Measurements from ENCODE around the gene TMX4. TPM values are rescaled to one million over a fixed set of nuclear protein-coding genes. Genes with fewer than 3 reads are reported as not detected.

The TMX4 gene
- total RNA-seq, 1 donor from 2014 or later = 35.7 TPM

DNA sequence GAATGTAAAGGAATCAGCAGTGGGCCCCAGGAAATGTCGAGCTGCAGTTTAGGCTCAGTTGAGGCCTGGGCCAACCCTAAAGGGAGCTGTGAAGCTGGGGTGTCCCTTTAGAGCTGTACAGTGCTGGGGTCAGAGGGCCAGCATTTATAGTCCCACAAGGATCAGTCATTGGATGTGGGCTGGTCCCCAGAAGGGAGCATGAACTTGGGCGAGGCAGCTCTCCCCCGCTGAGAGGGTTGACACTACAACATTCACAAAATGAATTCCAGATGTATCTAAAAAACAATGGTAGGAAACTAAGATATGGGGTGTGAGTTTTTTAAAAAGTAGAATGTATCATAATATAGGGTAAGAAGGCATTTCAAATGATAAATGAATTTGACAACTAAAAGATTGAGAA, 29.7 kb upstream of the TMX4 start:
- H3K9me3 ChIP-seq = no peaks in the 10 kb centered on the region
- DNase-seq (no peak), ATAC-seq (no peak)
- H3K4me3 ChIP-seq = no peak overlapping the region
- no peaks in the 10 kb centered on the region for H3K4me1 ChIP-seq
- no peaks in the 10 kb centered on the region for H3K27me3 ChIP-seq (ENCODE audit: low read depth)
- no peaks in the 10 kb centered on the region for H3K36me3 ChIP-seq
- intact Hi-C loops (cut with DNase I) = no loop called here
- H3K27ac ChIP-seq = no peak overlapping the region
- TF ChIP-seq, protein P1, sequence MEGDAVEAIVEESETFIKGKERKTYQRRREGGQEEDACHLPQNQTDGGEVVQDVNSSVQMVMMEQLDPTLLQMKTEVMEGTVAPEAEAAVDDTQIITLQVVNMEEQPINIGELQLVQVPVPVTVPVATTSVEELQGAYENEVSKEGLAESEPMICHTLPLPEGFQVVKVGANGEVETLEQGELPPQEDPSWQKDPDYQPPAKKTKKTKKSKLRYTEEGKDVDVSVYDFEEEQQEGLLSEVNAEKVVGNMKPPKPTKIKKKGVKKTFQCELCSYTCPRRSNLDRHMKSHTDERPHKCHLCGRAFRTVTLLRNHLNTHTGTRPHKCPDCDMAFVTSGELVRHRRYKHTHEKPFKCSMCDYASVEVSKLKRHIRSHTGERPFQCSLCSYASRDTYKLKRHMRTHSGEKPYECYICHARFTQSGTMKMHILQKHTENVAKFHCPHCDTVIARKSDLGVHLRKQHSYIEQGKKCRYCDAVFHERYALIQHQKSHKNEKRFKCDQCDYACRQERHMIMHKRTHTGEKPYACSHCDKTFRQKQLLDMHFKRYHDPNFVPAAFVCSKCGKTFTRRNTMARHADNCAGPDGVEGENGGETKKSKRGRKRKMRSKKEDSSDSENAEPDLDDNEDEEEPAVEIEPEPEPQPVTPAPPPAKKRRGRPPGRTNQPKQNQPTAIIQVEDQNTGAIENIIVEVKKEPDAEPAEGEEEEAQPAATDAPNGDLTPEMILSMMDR (IDR thresholded peaks at IDR 0.05) = no peak

DNA sequence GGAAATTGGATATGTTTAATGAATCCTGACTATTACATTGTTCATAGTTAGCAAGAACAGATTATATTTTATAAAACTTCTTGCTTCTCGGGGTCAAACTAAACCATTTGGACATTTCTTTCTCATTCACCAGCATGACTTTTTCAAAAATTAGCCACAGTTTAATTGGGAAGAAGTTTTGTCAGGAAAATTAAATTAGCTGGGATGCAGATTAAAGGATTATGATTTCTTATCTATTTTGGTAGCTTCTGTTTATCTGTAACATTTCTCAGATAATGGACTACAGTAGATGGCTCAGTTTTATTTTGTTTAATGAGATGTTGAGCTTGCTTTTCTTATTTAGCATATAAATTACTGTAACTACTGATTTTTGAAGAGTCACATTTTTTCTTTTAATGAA, 26.4 kb upstream of the TMX4 start:
- intact Hi-C loops (cut with DNase I) = no loop called here
- TF ChIP-seq, protein P1 (IDR thresholded peaks at IDR 0.05) = no peak
- Histone ChIP-seq H3K4me3 (no peak overlapping the region), H3K27ac (no peak overlapping the region), H3K36me3 (no peaks in the 10 kb centered on the region), H3K4me1 (no peaks in the 10 kb centered on the region), H3K27me3 (ENCODE audit: low read depth) (no peaks in the 10 kb centered on the region), H3K9me3 (no peaks in the 10 kb centered on the region)
- DNase-seq (no peak), ATAC-seq (no peak)

DNA sequence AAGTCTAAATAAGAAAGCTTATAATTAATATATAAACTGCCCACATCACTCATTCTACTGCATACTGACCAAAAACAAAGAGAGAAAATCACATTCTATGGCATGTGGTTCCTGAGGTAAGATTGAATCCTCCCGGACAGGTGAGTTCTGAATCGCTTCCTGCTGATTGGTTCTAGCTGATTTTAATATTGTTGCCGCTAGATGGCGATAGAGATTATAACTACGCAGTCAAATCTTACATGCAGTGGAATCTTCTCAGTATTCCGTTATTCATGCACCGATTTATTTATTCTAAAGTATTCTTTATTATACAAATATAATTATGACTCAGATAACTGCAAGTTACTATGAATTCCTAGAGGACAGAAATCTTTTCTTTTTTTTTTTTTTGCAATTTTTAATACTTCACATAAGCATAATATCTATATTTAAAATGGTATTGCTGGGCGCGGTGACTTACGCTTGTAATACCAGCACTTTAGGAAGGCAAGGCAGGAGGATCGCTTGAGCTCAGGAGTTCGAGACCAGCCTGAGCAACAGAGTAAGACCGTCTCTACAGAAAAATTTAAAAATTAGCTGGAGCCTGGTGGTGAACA, 24.2 kb upstream of the TMX4 start:
- Histone ChIP-seq H3K4me1 (no peaks in the 10 kb centered on the region), H3K9me3 (no peaks in the 10 kb centered on the region), H3K27ac (no peak overlapping the region), H3K27me3 (ENCODE audit: low read depth) (no peaks in the 10 kb centered on the region), H3K4me3 (no peak overlapping the region), H3K36me3 (no peaks in the 10 kb centered on the region)
- intact Hi-C loops (cut with DNase I) = no loop called here
- DNase-seq (no peak), ATAC-seq (peak; percentile 65 to 73)
- TF ChIP-seq, protein P1 (IDR thresholded peaks at IDR 0.05) = peak; percentile 79

DNA sequence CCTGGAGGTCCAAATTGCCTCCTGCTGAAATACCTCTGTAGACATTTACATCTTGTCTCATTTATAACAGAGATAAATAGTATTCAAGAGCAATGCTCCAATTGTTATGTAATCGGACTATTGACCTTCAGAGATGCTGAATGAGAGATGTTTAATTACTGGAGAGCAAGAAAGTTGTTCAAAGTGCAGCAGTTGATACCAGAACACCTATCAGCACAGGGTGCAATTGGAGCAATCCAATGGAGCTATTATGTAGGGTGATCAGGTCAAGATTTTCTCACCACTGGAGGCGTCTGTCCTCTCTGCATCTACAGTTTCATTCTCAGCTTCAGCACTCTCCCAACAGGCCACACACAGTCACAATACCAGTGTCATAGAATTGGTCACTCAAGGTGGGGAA, 19.5 kb upstream of the TMX4 start:
- intact Hi-C loops (cut with DNase I) = loop anchor here (5.0 kb wide), 1 partner anchor 683 kb away; no protein-coding TSS in a partner anchor
- no peak overlapping the region for H3K27ac ChIP-seq
- no peaks in the 10 kb centered on the region for H3K27me3 ChIP-seq (ENCODE audit: low read depth)
- no peaks in the 10 kb centered on the region for H3K4me1 ChIP-seq
- TF ChIP-seq, protein P1 (IDR thresholded peaks at IDR 0.05) = no peak
- DNase-seq (no peak), ATAC-seq (no peak)
- H3K36me3 ChIP-seq = no peaks in the 10 kb centered on the region
- no peak overlapping the region for H3K4me3 ChIP-seq
- no peaks in the 10 kb centered on the region for H3K9me3 ChIP-seq

DNA sequence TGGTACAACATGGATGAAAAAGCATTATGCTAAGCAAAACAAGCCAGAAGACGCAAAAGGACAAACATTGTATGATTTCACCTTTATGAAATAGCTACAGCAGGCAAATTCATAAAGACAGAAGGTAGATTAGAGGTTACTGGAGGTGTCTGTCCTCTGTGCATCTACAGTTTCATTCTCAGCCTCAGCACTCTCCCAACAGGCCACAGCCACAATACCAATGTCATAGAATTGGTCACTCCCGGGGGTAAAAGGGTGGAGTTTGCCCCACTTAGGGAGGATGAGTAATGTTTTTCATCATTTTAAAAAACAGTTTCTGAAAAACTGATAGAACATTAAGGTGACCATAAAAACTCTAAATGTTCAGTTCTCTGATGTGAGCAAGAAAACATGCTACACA, 17.2 kb upstream of the TMX4 start:
- no peaks in the 10 kb centered on the region for H3K9me3 ChIP-seq
- TF ChIP-seq, protein P1 (IDR thresholded peaks at IDR 0.05) = no peak
- DNase-seq = no peak
- H3K36me3 ChIP-seq = no peaks in the 10 kb centered on the region
- no peaks in the 10 kb centered on the region for H3K4me1 ChIP-seq
- no peaks in the 10 kb centered on the region for H3K27me3 ChIP-seq (ENCODE audit: low read depth)
- no peak overlapping the region for H3K4me3 ChIP-seq
- intact Hi-C loops (cut with DNase I) = loop anchor here (5.0 kb wide), 1 partner anchor 686 kb away; no protein-coding TSS in a partner anchor
- ATAC-seq = no peak
- no peak overlapping the region for H3K27ac ChIP-seq

Data from lower lobe of right lung (tissue), 2 donors.